HepG2 (cell line): ENCODE results near the gene SYNJ2. TPM values are rescaled to one million over a fixed set of nuclear protein-coding genes. Genes with fewer than 3 reads are reported as not detected.

Source experiments
- ATAC-seq: fragments of 200-7000 bp; cut with Tn5 transposase; 3 replicates; pipeline ENCODE4 v1.9.1; 2020; ENCODE audit warnings: mild to moderate bottlenecking, moderate library complexity
- BruUV-seq: library from RNA; stranded (reverse); fragments of 400-500 nt; replicated peaks from 2 replicates; lab custom pipeline; 2021; lab: Mats Ljungman, UMichigan
- CTCF ChIA-PET: fragments of 300-600 bp; formaldehyde crosslinking; extraction: SDS; loops from one replicate; lab custom pipeline; 2021; ENCODE audit warnings: low total read pairs, inconsistent platforms, low intra/inter-chr PET ratio; lab: Yijun Ruan, JAX
- POLR2A ChIA-PET: fragments of 350-600 bp; sonication (Branson Sonifier 250); formaldehyde crosslinking; loops from one replicate; lab custom pipeline; 2020; ENCODE audit warnings: antibody characterized with exemption, inconsistent platforms; lab: Yijun Ruan, JAX
- DNase-seq: peaks from one replicate; pipeline ENCODE4 v3.0.0-alpha.2; 2015; ENCODE audit warnings: low spot score
- FAIRE-seq: peaks from 3 replicates; lab custom pipeline; 2011; peaks lifted over from hg19 to GRCh38; lab: Jason Lieb, UNC
- H2AFZ ChIP-seq: one replicate; pipeline ENCODE4 v1.6.1; 2011; ENCODE audit warnings: low read length, inconsistent platforms
- H3K27ac ChIP-seq: fragments of 300-600 bp; 3 replicates; pipeline ENCODE4 v1.8.0; 2011; ENCODE audit warnings: mixed run types, mild to moderate bottlenecking, mixed read lengths, low read length, inconsistent platforms; ENCODE audit not compliant: insufficient read depth; ENCODE audit errors: extremely low read length
- H3K27me3 ChIP-seq, 2 experiments: fragments of 200-600 bp in 1 of 2; 2 replicates in 1 of 2; 3 replicates in 1 of 2; pipeline versions ENCODE4 v1.6.0 to v1.8.0; 2011; ENCODE audit warnings: low read length in 2 of 2, mild to moderate bottlenecking in 2 of 2, moderate library complexity in 2 of 2, inconsistent platforms in 1 of 2; ENCODE audit not compliant: insufficient read depth in 2 of 2, control insufficient read depth in 1 of 2
- H3K36me3 ChIP-seq, 2 experiments: fragments of 200-600 bp in 1 of 2; replicated peaks in 1 of 2; 2 replicates in 1 of 2; 3 replicates in 1 of 2; pipeline versions ENCODE4 v1.5.1 to v1.8.0; 2011; ENCODE audit warnings: low read length in 2 of 2, inconsistent platforms in 1 of 2; ENCODE audit not compliant: insufficient read depth in 2 of 2, control insufficient read depth in 1 of 2
- H3K4me1 ChIP-seq: 2 replicates; pipeline ENCODE4 v1.5.1; 2012; ENCODE audit warnings: low read length, inconsistent platforms; ENCODE audit not compliant: insufficient read depth
- H3K4me2 ChIP-seq: 2 replicates; pipeline ENCODE4 v1.6.0; 2011; ENCODE audit warnings: low read depth, low read length, inconsistent platforms
- H3K4me3 ChIP-seq, 3 experiments: fragments of 200-600 bp in 1 of 3; sonication (generic), shearing (Covaris generic) in 1 of 3; replicated peaks in 1 of 3; 2 replicates each; pipeline ENCODE4 v1.5.1; 2011 to 2016; ENCODE audit warnings: low read length in 3 of 3, inconsistent platforms in 2 of 3, low read depth in 2 of 3, mild to moderate bottlenecking in 2 of 3, control low read depth in 1 of 3, mixed read lengths in 1 of 3; ENCODE audit not compliant: insufficient read depth in 1 of 3
- H3K79me2 ChIP-seq: one replicate; pipeline ENCODE4 v1.6.1; 2011; ENCODE audit warnings: low read length, inconsistent platforms; ENCODE audit not compliant: insufficient read depth
- H3K9ac ChIP-seq: 2 replicates; pipeline ENCODE4 v1.6.0; 2011; ENCODE audit warnings: mild to moderate bottlenecking, low read depth, low read length, inconsistent platforms; ENCODE audit not compliant: insufficient read depth
- H3K9me3 ChIP-seq: 2 replicates; pipeline ENCODE4 v1.5.1; 2012; ENCODE audit warnings: mild to moderate bottlenecking, low read length
- H4K20me1 ChIP-seq: 2 replicates; pipeline ENCODE4 v1.6.0; 2011; ENCODE audit warnings: inconsistent platforms, mild to moderate bottlenecking, low read length, moderate library complexity; ENCODE audit not compliant: insufficient read depth
- CSRNP1 ChIP-seq: sonication (generic); formaldehyde crosslinking; IDR thresholded peaks from 2 replicates; pipeline ENCODE4 v1.8.1; 2023; ENCODE audit warnings: mild to moderate bottlenecking, missing genetic modification reagents
- FOXC1 ChIP-seq: sonication (generic); formaldehyde crosslinking; IDR thresholded peaks from 2 replicates; pipeline ENCODE4 v1.8.0; 2022; ENCODE audit warnings: mild to moderate bottlenecking, missing genetic modification reagents, borderline replicate concordance
- REPIN1 ChIP-seq: sonication (generic); formaldehyde crosslinking; IDR thresholded peaks from 2 replicates; pipeline ENCODE4 v1.8.0; 2022; ENCODE audit warnings: missing genetic modification reagents, low read depth, mild to moderate bottlenecking, borderline replicate concordance
- RERE ChIP-seq: IDR thresholded peaks from 2 replicates; pipeline ENCODE4 v1.6.1; 2016; ENCODE audit warnings: low read depth, missing genetic modification reagents, missing compliant biosample characterization
- SSRP1 ChIP-seq: IDR thresholded peaks from 2 replicates; pipeline ENCODE4 v1.6.1; 2016; ENCODE audit warnings: control low read depth
- TBP ChIP-seq: sonication (generic); formaldehyde crosslinking; IDR thresholded peaks from 2 replicates; pipeline ENCODE4 v1.5.0; 2020; ENCODE audit warnings: missing genetic modification reagents
- ZBTB38 ChIP-seq: sonication (generic); formaldehyde crosslinking; IDR thresholded peaks from 2 replicates; pipeline ENCODE4 v1.5.1; 2020; ENCODE audit warnings: mild to moderate bottlenecking, missing genetic modification reagents
- ZNF746 ChIP-seq: sonication (generic); formaldehyde crosslinking; IDR thresholded peaks from 2 replicates; pipeline ENCODE4 v1.8.0; 2022; ENCODE audit warnings: mild to moderate bottlenecking, missing genetic modification reagents
- ZNF841 ChIP-seq: sonication (generic); formaldehyde crosslinking; IDR thresholded peaks from 2 replicates; pipeline ENCODE4 v1.8.1; 2023; ENCODE audit warnings: missing genetic modification reagents, borderline replicate concordance
- WGBS: methylation state at CpG from one replicate; pipeline ENCODE4 v1.1.6; 2017; ENCODE audit warnings: low lambda C conversion rate; 5-methylcytosine and 5-hydroxymethylcytosine counted together
- in situ Hi-C: cut with HindIII; loops from 2 replicates; pipeline ENCODE4 v1.10.0; 2017; ENCODE audit warnings: low pct_unique_long_range_greater_than_20kb; ENCODE audit not compliant: extremely low pct_ligation_motif_present
- intact Hi-C: fragments of 100-400 bp; cut with micrococcal nuclease; formaldehyde crosslinking; loops from one replicate; pipeline ENCODE4 v1.10.0; 2022; ENCODE audit not compliant: unreplicated experiment
- polyA plus RNA-seq, 8 experiments: library from polyadenylated mRNA; depleted of rRNA in 3 of 8; stranded (reverse) in 7 of 8; unstranded in 1 of 8; fragments of >200 nt; fragmentation: Illumina TruSeq in 4 of 8; extraction: Trizol in 4 of 8; gene quantifications; 2 replicates each; pipeline versions ENCODE4 v1.2.1 to v1.2.3, GENCODE V29; 2011 to 2016; ENCODE audit warnings: low read depth in 4 of 8, missing spikeins in 1 of 8, mixed read lengths in 1 of 8; ENCODE audit not compliant: insufficient read depth in 1 of 8
- total RNA-seq, 5 experiments: library from RNA; depleted of rRNA; stranded (reverse); fragments of >200 nt; fragmentation: Illumina TruSeq; extraction: Trizol; gene quantifications; 2 replicates each; pipeline ENCODE4 v1.2.3, GENCODE V29; 2016; ENCODE audit warnings: low read depth in 1 of 5

SYNJ2 gene
- total and polyA plus RNA-seq, 2 of the 13 experiments (the other 11 are each of a cell fraction or from before 2014, with no cell fraction given): 39.1 to 57.6 TPM

GRCh38 chr6:158026901-158027589 is 45.4 kb downstream of the SYNJ2 start (continued):
- TF ChIP-seq ZNF841 (no peak), REPIN1 (CRISPR knock-in tag) (no peak), TBP (CRISPR knock-in tag) (no peak), RERE (CRISPR knock-in tag) (no peak)

- no peak overlapping the region for H2AFZ ChIP-seq
- in situ Hi-C loops: no loop called here
- no peaks in the 10 kb centered on the region; the same call in 1 of the 2 replicates for H4K20me1 ChIP-seq
- no TSS peak for BruUV-seq
- H3K27ac ChIP-seq: no peak overlapping the region
- H3K4me2 ChIP-seq: no peak overlapping the region
- intact Hi-C loops: no loop called here
- no peak for DNase-seq
- no peak for ATAC-seq
- H3K4me3 ChIP-seq: no peak overlapping the region
- peaks cover 41 to 73% of the 10 kb centered on the region in 2 experiments for H3K36me3 ChIP-seq
- peaks cover 67% of the 10 kb centered on the region for H3K79me2 ChIP-seq
- H3K27me3 ChIP-seq: no peaks in the 10 kb centered on the region
- FAIRE-seq: no peak
- CTCF ChIA-PET: no interaction called here
- H3K9ac ChIP-seq: no peak overlapping the region
- 95% methylated on average over 22 of the region's 22 CpGs for WGBS
- H3K9me3 ChIP-seq: no peaks in the 10 kb centered on the region
- peaks cover 69% of the 10 kb centered on the region for H3K4me1 ChIP-seq
- POLR2A ChIA-PET: interaction anchor here (1.0 to 1.8 kb wide), 3 partner anchors 13 to 16 kb away, joined by 3 to 6 read pairs (median 4); no protein-coding TSS in a partner anchor
- 0 out of 2 replicates have a peak, but pooled peaks have one; percentile 43 for TF ChIP-seq ZNF746
- TF ChIP-seq SSRP1: peak; percentile 70; the same call in 1 of the 2 replicates
- TF ChIP-seq ZBTB38 (CRISPR knock-in tag): peak; percentile 4; the same call in 1 of the 2 replicates
- 0 out of 2 replicates have a peak, but pooled peaks have one; percentile 37 for TF ChIP-seq FOXC1
- TF ChIP-seq CSRNP1: no peak
Measured at GRCh38 chr6:158027590-158028285, 46.1 kb downstream of the SYNJ2 start.
